GM21360 (cell line): ENCODE data around the gene GRM5.
A peak's percentile ranks its signal among the peaks of the same experiment; 100 is the strongest.
"Not testable (repeated sequence)": the region's sequence is repeated elsewhere in the genome, so short reads cannot be mapped to it uniquely, and the experiment has no call there.

Experiments used
- ATAC-seq: cut with Tn5 transposase; IDR thresholded peaks from one replicate; pipeline ENCODE4 v1.9.1; 2021; ENCODE audit warnings: mild to moderate bottlenecking, moderate library complexity; ENCODE audit not compliant: unreplicated experiment

GRM5 gene

GRCh38 chr11:88843766-88844426 lies 221.9 kb downstream of the GRM5 start:
- not testable (repeated sequence) for ATAC-seq

GRCh38 chr11:88838139-88838538 lies 227.6 kb downstream of the GRM5 start:
- ATAC-seq, result not testable (repeated sequence)

- not testable (repeated sequence) for ATAC-seq
Measured at GRCh38 chr11:88835709-88836108, 230.1 kb downstream of the GRM5 start.

- no peak for ATAC-seq
Measured at GRCh38 chr11:88831303-88831890, 234.4 kb downstream of the GRM5 start.

GRCh38 chr11:88827018-88827676 lies 238.6 kb downstream of the GRM5 start:
- no peak for ATAC-seq

GRCh38 chr11:88819616-88820015 lies 246.2 kb downstream of the GRM5 start:
- ATAC-seq, result no peak

GRCh38 chr11:88818978-88819377 lies 246.8 kb downstream of the GRM5 start:
- ATAC-seq, result no peak

- no peak for ATAC-seq
Measured at GRCh38 chr11:88815505-88815904, 250.3 kb downstream of the GRM5 start.

- ATAC-seq, result peak; percentile 42
Measured at GRCh38 chr11:88814076-88814475, 251.7 kb downstream of the GRM5 start.

GRCh38 chr11:88813233-88813915 lies 252.4 kb downstream of the GRM5 start:
- peak; percentile 96 for ATAC-seq

- no peak for ATAC-seq
Measured at GRCh38 chr11:88810420-88811097, 255.2 kb downstream of the GRM5 start.

- ATAC-seq, result no peak
Measured at GRCh38 chr11:88809126-88809525, 256.7 kb downstream of the GRM5 start.

GRCh38 chr11:88807349-88807748 lies 258.4 kb downstream of the GRM5 start:
- ATAC-seq, result peak; percentile 52

- ATAC-seq, result peak; percentile 41
Measured at GRCh38 chr11:88806410-88806809, 259.4 kb downstream of the GRM5 start.

- no peak for ATAC-seq
Measured at GRCh38 chr11:88801484-88802123, 264.2 kb downstream of the GRM5 start.

GRCh38 chr11:88799771-88800500 lies 265.8 kb downstream of the GRM5 start:
- no peak for ATAC-seq

- no peak for ATAC-seq
Measured at GRCh38 chr11:88790182-88790581, 275.6 kb downstream of the GRM5 start.

GRCh38 chr11:88779577-88779976 lies 286.2 kb downstream of the GRM5 start:
- no peak for ATAC-seq

GRCh38 chr11:88770475-88771079 lies 295.2 kb downstream of the GRM5 start:
- no peak for ATAC-seq
